Small intestine (tissue), 7 donors: Measurements from ENCODE around the gene FCER2. TPM values are rescaled to one million over a fixed set of nuclear protein-coding genes. Genes with fewer than 3 reads are reported as not detected.

Experiments
- DNase-seq, 2 donors: peaks; one replicate each; pipeline versions ENCODE4 v3.0.0 to v3.0.0-alpha.2; 2013
- FAIRE-seq: peaks from 2 replicates; lab custom pipeline; 2012; peaks lifted over from hg19 to GRCh38; lab: Jason Lieb, UNC
- H3K27ac ChIP-seq, 3 donors: one replicate each; pipeline ENCODE4 v1.5.1; 2013; ENCODE audit warnings: low read length in 2 of 3, mild to moderate bottlenecking in 2 of 3, control low read depth in 1 of 3, inconsistent platforms in 1 of 3, low read depth in 1 of 3, moderate library complexity in 1 of 3
- H3K27me3 ChIP-seq, 3 donors: one replicate each; pipeline ENCODE4 v1.6.1; 2013; ENCODE audit warnings: low read length in 3 of 3, inconsistent platforms in 1 of 3; ENCODE audit not compliant: control insufficient read depth in 3 of 3, insufficient read depth in 3 of 3
- H3K36me3 ChIP-seq, 3 donors: one replicate each; pipeline ENCODE4 v1.6.1; 2013; ENCODE audit warnings: low read length in 3 of 3, inconsistent platforms in 1 of 3, low read depth in 1 of 3, mild to moderate bottlenecking in 1 of 3, moderate library complexity in 1 of 3; ENCODE audit not compliant: control insufficient read depth in 3 of 3, insufficient read depth in 2 of 3
- H3K4me1 ChIP-seq, 3 donors: one replicate each; pipeline ENCODE4 v1.6.1; 2013; ENCODE audit warnings: low read length in 2 of 3, inconsistent platforms in 1 of 3, low read depth in 1 of 3, mild to moderate bottlenecking in 1 of 3, moderate library complexity in 1 of 3; ENCODE audit not compliant: control insufficient read depth in 3 of 3, insufficient read depth in 2 of 3
- H3K4me3 ChIP-seq, 3 donors: one replicate each; pipeline ENCODE4 v1.5.1; 2013; ENCODE audit warnings: low read length in 3 of 3, control low read depth in 1 of 3, inconsistent platforms in 1 of 3, low read depth in 1 of 3, mild to moderate bottlenecking in 1 of 3, moderate library complexity in 1 of 3
- H3K9me3 ChIP-seq, 2 donors: one replicate each; pipeline ENCODE4 v1.6.1; 2013; ENCODE audit warnings: low read depth in 1 of 2, low read length in 1 of 2; ENCODE audit not compliant: control insufficient read depth in 2 of 2, insufficient read depth in 1 of 2
- WGBS, 3 donors: extraction: QIAGEN DNeasy Blood & Tissue Kit; methylation state at CpG; one replicate each; pipeline ENCODE4 v1.1.7; 2013; 5-methylcytosine and 5-hydroxymethylcytosine counted together
- polyA plus RNA-seq, 4 donors: library from polyadenylated mRNA; stranded (reverse) in 3 of 4; unstranded in 1 of 4; fragments of 200-250 nt in 3 of 4; fragments of 120-200 nt in 1 of 4; gene quantifications; one replicate each; pipeline versions ENCODE4 v1.2.1 to v1.2.3, GENCODE V29; 2013
- donor health status: healthy with polysubstance abuse.
- donor health status: control.
- donor health status: control.
- donor health status: Bipolar disorder and iron deficiency.
- donor health status: healthy.

The FCER2 gene
- polyA plus RNA-seq, 4 donors = 0.27 to 0.90 TPM; not detected in 2

DNA sequence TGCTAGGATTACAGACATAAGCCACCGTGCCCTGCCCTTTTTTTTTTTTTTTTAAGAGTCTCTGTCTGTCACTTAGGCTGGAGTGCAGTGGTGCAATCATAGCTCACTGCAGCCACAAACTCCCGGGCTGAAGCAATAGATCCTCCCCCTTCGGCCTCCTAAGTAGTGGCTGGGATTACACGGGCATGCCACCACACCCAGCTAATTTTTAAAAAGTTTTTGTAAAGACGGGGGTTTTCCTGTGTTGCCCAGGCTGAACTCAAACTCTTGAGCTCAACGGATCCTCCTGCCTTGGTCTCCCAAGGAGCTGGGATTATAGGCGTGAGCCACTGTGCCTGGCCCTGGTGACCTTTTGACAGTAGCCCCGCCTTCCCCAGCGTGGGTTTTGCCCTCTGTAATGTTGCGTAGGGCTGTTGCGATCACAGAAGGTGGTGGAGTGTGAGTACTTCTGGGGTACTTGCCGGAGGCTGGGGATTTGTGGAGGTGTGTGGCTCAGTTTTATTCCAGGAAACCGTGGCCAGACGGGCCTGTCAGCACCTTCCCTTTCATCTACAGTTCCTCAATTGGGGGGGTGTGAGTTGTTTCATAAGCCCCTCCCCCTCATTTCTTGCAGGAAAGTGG lies 44.7 kb downstream of the FCER2 start:
- Histone ChIP-seq H3K27ac (peak overlapping the region in 1 of 3 donors; percentile 7), H3K9me3 (no peaks in the 10 kb centered on the region), H3K36me3 (no peaks in the 10 kb centered on the region), H3K27me3 (peaks cover 0 to 9% (median 0%) of the 10 kb centered on the region in 3 donors), H3K4me3 (no peak overlapping the region), H3K4me1 (no peaks in the 10 kb centered on the region)
- DNase-seq = no peak
- WGBS, 3 donors = 18 to 42% (median 32%) methylated on average over 14 of the region's 14 CpGs
- FAIRE-seq = no peak

DNA sequence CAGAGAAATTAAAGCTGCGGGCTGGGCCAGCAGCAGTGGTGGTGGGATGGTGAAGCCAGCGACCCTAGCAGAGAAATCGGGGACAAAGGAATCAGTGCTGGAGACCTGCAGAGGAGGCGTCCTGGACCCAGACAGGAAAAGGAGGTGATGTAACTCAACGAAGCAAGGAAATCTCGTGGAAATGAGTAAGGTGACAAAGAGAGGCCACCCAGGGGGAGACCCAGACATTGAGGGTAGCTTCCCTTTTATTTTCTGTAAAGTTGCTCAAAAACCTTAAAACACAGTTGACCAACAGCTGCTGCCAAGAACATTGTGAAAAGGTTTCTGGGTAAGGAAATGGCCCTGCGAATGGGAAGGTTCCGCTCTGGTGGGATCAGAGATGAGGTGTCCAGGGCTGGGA lies 46.4 kb downstream of the FCER2 start:
- H3K9me3 ChIP-seq = no peaks in the 10 kb centered on the region
- no peak overlapping the region for H3K27ac ChIP-seq
- FAIRE-seq (no peak), DNase-seq (no peak)
- H3K4me1 ChIP-seq = no peaks in the 10 kb centered on the region
- H3K27me3 ChIP-seq = peaks cover 0 to 11% (median 0%) of the 10 kb centered on the region in 3 donors
- no peaks in the 10 kb centered on the region for H3K36me3 ChIP-seq
- no peak overlapping the region for H3K4me3 ChIP-seq
- WGBS, 3 donors = 67 to 78% (median 72%) methylated on average over 8 of the region's 8 CpGs

- Histone ChIP-seq H3K4me1 (no peaks in the 10 kb centered on the region), H3K27me3 (peaks cover 0 to 13% (median 0%) of the 10 kb centered on the region in 3 donors), H3K27ac (no peak overlapping the region), H3K9me3 (no peaks in the 10 kb centered on the region), H3K4me3 (no peak overlapping the region), H3K36me3 (no peaks in the 10 kb centered on the region)
- FAIRE-seq = no peak
- DNase-seq = no peak
- WGBS, 3 donors = 58 to 69% (median 63%) methylated on average over 8 of the region's 8 CpGs
These were observed 47.5 kb downstream of the FCER2 start for GRCh38 chr19:7654401-7654800.

DNA sequence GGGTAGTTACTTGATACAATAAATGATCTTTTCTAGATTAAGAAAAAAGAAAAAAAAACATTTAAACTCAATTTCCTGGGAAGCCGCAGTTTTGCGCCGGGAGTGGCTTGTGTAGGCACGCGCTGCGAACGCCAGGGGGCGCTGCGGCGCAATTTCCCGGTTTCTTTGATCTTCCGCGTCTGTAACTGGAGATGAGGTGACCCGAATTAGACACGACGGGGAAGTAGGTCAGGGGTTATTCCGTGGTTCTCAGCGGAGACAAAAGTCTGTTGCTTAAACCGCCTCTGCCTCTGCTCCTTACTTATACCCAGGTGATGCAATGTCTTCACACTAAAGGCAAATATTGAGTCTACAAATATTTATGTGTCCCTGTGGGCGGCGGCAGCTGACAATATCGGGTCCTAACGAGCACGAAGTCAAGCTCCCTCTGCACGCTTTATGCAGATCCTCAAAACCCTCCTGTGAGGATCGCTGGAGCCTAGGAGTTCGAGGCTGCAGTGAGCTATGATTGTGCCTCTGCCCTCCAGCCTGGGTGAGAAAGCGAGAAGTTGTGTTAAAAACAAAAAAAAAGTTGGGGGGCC lies 49.8 kb downstream of the FCER2 start:
- Histone ChIP-seq H3K4me1 (no peaks in the 10 kb centered on the region), H3K27ac (peak overlapping the region in 1 of 3 donors; percentile 67), H3K36me3 (peaks cover 0 to 11% (median 3%) of the 10 kb centered on the region in 3 donors), H3K4me3 (no peak overlapping the region), H3K9me3 (no peaks in the 10 kb centered on the region), H3K27me3 (peaks cover 0 to 7% (median 0%) of the 10 kb centered on the region in 3 donors)
- FAIRE-seq (no peak), DNase-seq (peak; percentile 80 to 90)
- WGBS, 3 donors = 4 to 5% (median 4%) methylated on average over 28 of the region's 28 CpGs

GRCh38 chr19:7650148-7650547 lies 51.8 kb downstream of the FCER2 start:
- no peaks in the 10 kb centered on the region for H3K4me1 ChIP-seq
- H3K27ac ChIP-seq = no peak overlapping the region
- FAIRE-seq (no peak), DNase-seq (no peak)
- no peak overlapping the region for H3K4me3 ChIP-seq
- WGBS, 3 donors = 11 to 47% (median 40%) methylated on average over 1 to 2 of the region's 2 CpGs
- peaks cover 4 to 31% (median 12%) of the 10 kb centered on the region in 3 donors for H3K36me3 ChIP-seq
- no peaks in the 10 kb centered on the region for H3K9me3 ChIP-seq
- peaks cover 0 to 7% (median 0%) of the 10 kb centered on the region in 3 donors for H3K27me3 ChIP-seq

DNA sequence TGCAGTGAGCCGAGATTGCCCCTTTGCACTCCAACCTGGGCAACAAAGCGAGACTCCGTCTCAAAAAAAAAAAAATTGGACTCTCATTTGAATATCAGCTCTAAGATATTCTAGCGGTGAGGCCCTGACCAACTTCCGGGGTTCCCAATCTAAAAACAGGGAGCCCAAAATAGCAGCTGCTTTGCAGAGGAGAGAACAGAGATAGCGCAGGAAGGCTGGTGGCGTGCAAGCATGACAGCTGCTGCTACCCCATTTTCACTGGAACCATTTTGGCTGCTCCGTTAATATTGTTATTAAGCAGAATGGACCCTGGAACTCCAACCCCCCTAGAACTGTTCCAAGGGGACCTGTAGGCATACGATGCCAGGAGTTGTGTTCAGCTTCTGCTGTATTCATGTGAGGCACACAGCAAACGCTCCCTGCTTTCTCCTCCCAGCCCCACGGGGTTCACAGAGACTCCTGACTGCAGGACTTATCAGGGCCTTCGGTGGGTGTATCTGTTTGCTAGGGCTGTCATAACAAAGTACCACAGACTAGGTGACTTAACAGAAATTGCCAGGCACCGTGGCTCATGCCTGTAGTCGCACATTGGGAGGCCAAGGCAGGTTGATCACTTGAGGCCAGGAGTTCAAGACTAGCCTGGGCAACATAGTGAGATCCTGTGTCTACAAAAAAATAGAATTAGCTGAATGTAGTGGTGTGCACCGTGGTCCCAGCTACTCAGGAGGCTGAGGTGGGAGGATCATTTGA lies 53.5 kb downstream of the FCER2 start:
- Histone ChIP-seq H3K9me3 (no peaks in the 10 kb centered on the region), H3K36me3 (peaks cover 4 to 42% (median 12%) of the 10 kb centered on the region in 3 donors), H3K27ac (no peak overlapping the region), H3K4me3 (no peak overlapping the region), H3K27me3 (peaks cover 0 to 7% (median 0%) of the 10 kb centered on the region in 3 donors), H3K4me1 (no peaks in the 10 kb centered on the region)
- DNase-seq (no peak), FAIRE-seq (no peak)
- 73 to 84% (median 78%) methylated on average over 15 of the region's 15 CpGs for WGBS, 3 donors

GRCh38 chr19:7647156-7647555 lies 54.8 kb downstream of the FCER2 start:
- Histone ChIP-seq H3K27me3 (peaks cover 0 to 7% (median 0%) of the 10 kb centered on the region in 3 donors), H3K4me3 (no peak overlapping the region), H3K36me3 (peaks cover 4 to 55% (median 12%) of the 10 kb centered on the region in 3 donors), H3K27ac (no peak overlapping the region), H3K4me1 (no peaks in the 10 kb centered on the region), H3K9me3 (no peaks in the 10 kb centered on the region)
- FAIRE-seq (no peak), DNase-seq (no peak)
- 92 to 93% (median 93%) methylated on average over 21 to 26 of the region's 26 CpGs for WGBS, 3 donors

DNA sequence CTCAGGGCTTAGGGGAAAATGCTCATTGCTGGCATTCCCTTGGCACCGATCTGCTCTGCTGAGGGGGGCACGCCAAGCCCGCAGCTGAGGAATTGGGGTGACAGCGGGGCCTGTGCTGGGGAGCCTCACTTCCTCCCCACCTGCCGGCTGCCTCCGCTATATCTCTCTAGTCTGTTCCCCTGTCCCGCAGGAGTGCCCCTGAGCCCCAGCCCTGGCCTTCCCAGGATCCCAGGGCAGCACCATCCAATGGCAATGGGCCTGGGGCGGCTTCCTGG lies 55.6 kb downstream of the FCER2 start:
- no peaks in the 10 kb centered on the region for H3K4me1 ChIP-seq
- no peak for FAIRE-seq

More for the DNA sequence above, 55.6 kb downstream of the FCER2 start:
- Histone ChIP-seq H3K27me3 (peaks cover 0 to 6% (median 0%) of the 10 kb centered on the region in 3 donors), H3K4me3 (no peak overlapping the region), H3K27ac (no peak overlapping the region), H3K36me3 (peaks cover 6 to 63% (median 12%) of the 10 kb centered on the region in 3 donors), H3K9me3 (no peaks in the 10 kb centered on the region)
- DNase-seq = no peak
- WGBS, 3 donors = 83 to 92% (median 86%) methylated on average over 8 of the region's 8 CpGs
